HepG2 (cell line): Measurements from ENCODE around the gene MTA1. TPM values are rescaled to one million over a fixed set of nuclear protein-coding genes. Genes with fewer than 3 reads are reported as not detected.

Experiments
- AGO2 ChIP-seq: fragments of 200-400 bp; formaldehyde crosslinking; optimal IDR thresholded peaks from 2 replicates; pipeline ENCODE3; 2017; ENCODE audit warnings: mild to moderate bottlenecking, low read depth, low read length, moderate library complexity
- FOXM1 ChIP-seq: sonication (generic); formaldehyde crosslinking; IDR thresholded peaks from 2 replicates; pipeline ENCODE4 v1.5.0; 2020; ENCODE audit warnings: missing genetic modification reagents
- GABPA ChIP-seq, 2 experiments: IDR thresholded peaks; 2 replicates each; pipeline ENCODE4 v1.6.1; 2011 to 2016; ENCODE audit warnings: low read depth in 2 of 2, low read length in 1 of 2, missing biosample characterization in 1 of 2, missing genetic modification characterization in 1 of 2
- GATAD1 ChIP-seq: IDR thresholded peaks from 2 replicates; pipeline ENCODE4 v1.6.1; 2016; ENCODE audit warnings: missing genetic modification reagents, missing compliant biosample characterization
- JDP2 ChIP-seq: sonication (generic); formaldehyde crosslinking; IDR thresholded peaks from 2 replicates; pipeline ENCODE4 v1.8.1; 2022; ENCODE audit warnings: missing genetic modification reagents, borderline replicate concordance
- MAFF ChIP-seq: IDR thresholded peaks from 2 replicates; pipeline ENCODE4 v1.6.1; 2011; ENCODE audit warnings: low read depth, low read length, improper control_type of control experiment
- MIER3 ChIP-seq: IDR thresholded peaks from 2 replicates; pipeline ENCODE4 v1.6.1; 2016; ENCODE audit warnings: missing compliant biosample characterization, borderline replicate concordance
- NR3C1 ChIP-seq: sonication (generic); formaldehyde crosslinking; IDR thresholded peaks from 2 replicates; pipeline ENCODE4 v1.4.0; 2020; ENCODE audit warnings: missing genetic modification reagents
- SALL2 ChIP-seq: sonication (generic); formaldehyde crosslinking; IDR thresholded peaks from 2 replicates; pipeline ENCODE4 v1.8.1; 2023; ENCODE audit warnings: mild to moderate bottlenecking, missing genetic modification reagents, inconsistent platforms
- SOX5 ChIP-seq: IDR thresholded peaks from 2 replicates; pipeline ENCODE4 v1.6.1; 2016; ENCODE audit warnings: borderline replicate concordance
- TOPORS ChIP-seq: sonication (generic); formaldehyde crosslinking; IDR thresholded peaks from 2 replicates; pipeline ENCODE4 v1.8.0; 2023; ENCODE audit warnings: mild to moderate bottlenecking, missing genetic modification reagents
- ZBTB20 ChIP-seq: sonication (generic); formaldehyde crosslinking; IDR thresholded peaks from 2 replicates; pipeline ENCODE4 v1.8.1; 2023; ENCODE audit warnings: missing genetic modification reagents, low read depth, mild to moderate bottlenecking, borderline replicate concordance
- ZBTB42 ChIP-seq: sonication (generic); formaldehyde crosslinking; IDR thresholded peaks from 2 replicates; pipeline ENCODE4 v1.5.0; 2020; ENCODE audit warnings: mild to moderate bottlenecking, missing genetic modification reagents
- ZFP82 ChIP-seq: sonication (generic); formaldehyde crosslinking; IDR thresholded peaks from 2 replicates; pipeline ENCODE4 v1.5.1; 2020; ENCODE audit warnings: mild to moderate bottlenecking, missing genetic modification reagents, borderline replicate concordance
- ZMYM2 ChIP-seq: sonication (generic); formaldehyde crosslinking; IDR thresholded peaks from 2 replicates; pipeline ENCODE4 v1.8.0; 2022; ENCODE audit warnings: mild to moderate bottlenecking, missing genetic modification reagents
- ZNF350 ChIP-seq: sonication (generic); formaldehyde crosslinking; IDR thresholded peaks from 2 replicates; pipeline ENCODE4 v1.4.0; 2020; ENCODE audit warnings: mild to moderate bottlenecking, low read depth, missing genetic modification reagents, borderline replicate concordance
- ZNF724P ChIP-seq: sonication (generic); formaldehyde crosslinking; IDR thresholded peaks from 2 replicates; pipeline ENCODE4 v1.8.0; 2022; ENCODE audit warnings: missing genetic modification reagents, borderline replicate concordance
- ZNF781 ChIP-seq: sonication (generic); formaldehyde crosslinking; IDR thresholded peaks from 2 replicates; pipeline ENCODE4 v1.5.1; 2020; ENCODE audit warnings: borderline replicate concordance, mild to moderate bottlenecking, missing genetic modification reagents; ENCODE audit errors: not compliant biosample characterization
- ZSCAN22 ChIP-seq: sonication (generic); formaldehyde crosslinking; IDR thresholded peaks from 2 replicates; pipeline ENCODE4 v1.4.0; 2020; ENCODE audit warnings: mild to moderate bottlenecking, missing genetic modification reagents
- polyA plus RNA-seq, 8 experiments: library from polyadenylated mRNA; depleted of rRNA in 3 of 8; stranded (reverse) in 7 of 8; unstranded in 1 of 8; fragments of >200 nt; fragmentation: Illumina TruSeq in 4 of 8; extraction: Trizol in 4 of 8; gene quantifications; 2 replicates each; pipeline versions ENCODE4 v1.2.1 to v1.2.3, GENCODE V29; 2011 to 2016; ENCODE audit warnings: low read depth in 4 of 8, missing spikeins in 1 of 8, mixed read lengths in 1 of 8; ENCODE audit not compliant: insufficient read depth in 1 of 8
- total RNA-seq, 5 experiments: library from RNA; depleted of rRNA; stranded (reverse); fragments of >200 nt; fragmentation: Illumina TruSeq; extraction: Trizol; gene quantifications; 2 replicates each; pipeline ENCODE4 v1.2.3, GENCODE V29; 2016; ENCODE audit warnings: low read depth in 1 of 5
- TF ChIP-seq, protein P1 (sequence below): sonication (generic); formaldehyde crosslinking; IDR thresholded peaks from 2 replicates; pipeline ENCODE4 v1.4.0; 2020; ENCODE audit warnings: missing genetic modification reagents
- TF ChIP-seq, protein P2 (sequence below): sonication (generic); formaldehyde crosslinking; IDR thresholded peaks from 2 replicates; pipeline ENCODE4 v1.4.0; 2020; ENCODE audit warnings: low read depth, missing genetic modification reagents

MTA1 gene
- total and polyA plus RNA-seq, 2 of the 13 experiments (the other 11 are each of a cell fraction or from before 2014, with no cell fraction given): 35.2 to 85.8 TPM

DNA sequence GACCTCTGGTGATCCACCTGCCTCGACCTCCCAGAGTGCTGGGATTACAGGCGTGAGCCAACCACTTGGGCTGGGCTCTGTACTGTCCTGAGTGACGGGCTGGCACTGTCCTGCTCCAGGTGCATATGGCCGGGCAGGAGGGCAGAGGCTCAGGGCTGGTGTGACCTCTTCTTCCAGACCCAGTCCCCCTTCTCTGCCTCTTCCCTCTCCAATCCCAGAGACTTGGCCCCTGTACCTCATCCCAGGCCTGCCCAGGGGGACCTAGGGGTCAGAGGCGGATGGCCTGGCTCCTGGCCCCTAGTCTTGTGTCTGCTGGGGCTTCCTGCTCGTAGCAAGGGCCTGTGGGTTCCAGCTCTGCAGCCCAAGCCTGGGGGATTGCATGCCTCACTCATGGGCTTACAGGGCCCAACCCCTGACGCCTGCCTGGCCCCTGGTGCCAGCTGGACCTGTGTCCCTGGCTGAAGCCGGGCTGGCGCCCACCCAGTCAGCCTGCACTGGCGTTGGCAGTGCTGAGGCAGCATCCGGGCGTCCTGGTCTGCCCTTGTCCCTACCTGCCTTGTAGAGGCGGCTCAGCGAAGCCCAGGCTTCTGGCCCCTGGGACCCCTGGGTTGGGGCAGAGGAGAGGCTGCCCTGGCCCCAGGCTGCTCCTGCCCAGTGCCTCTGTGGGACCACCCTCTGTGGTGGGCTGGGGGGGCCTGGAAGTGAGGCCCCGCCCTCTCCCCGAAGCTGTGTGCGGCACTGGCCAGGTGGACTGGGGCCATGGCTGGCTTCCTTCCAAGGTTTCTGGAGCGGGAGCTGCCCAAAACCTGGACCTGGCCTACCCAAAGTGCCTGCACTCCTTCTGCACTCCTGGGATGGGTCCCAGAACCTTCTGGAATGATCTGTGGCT, 75.7 kb downstream of the MTA1 start (continued):
- TF ChIP-seq, protein P1, sequence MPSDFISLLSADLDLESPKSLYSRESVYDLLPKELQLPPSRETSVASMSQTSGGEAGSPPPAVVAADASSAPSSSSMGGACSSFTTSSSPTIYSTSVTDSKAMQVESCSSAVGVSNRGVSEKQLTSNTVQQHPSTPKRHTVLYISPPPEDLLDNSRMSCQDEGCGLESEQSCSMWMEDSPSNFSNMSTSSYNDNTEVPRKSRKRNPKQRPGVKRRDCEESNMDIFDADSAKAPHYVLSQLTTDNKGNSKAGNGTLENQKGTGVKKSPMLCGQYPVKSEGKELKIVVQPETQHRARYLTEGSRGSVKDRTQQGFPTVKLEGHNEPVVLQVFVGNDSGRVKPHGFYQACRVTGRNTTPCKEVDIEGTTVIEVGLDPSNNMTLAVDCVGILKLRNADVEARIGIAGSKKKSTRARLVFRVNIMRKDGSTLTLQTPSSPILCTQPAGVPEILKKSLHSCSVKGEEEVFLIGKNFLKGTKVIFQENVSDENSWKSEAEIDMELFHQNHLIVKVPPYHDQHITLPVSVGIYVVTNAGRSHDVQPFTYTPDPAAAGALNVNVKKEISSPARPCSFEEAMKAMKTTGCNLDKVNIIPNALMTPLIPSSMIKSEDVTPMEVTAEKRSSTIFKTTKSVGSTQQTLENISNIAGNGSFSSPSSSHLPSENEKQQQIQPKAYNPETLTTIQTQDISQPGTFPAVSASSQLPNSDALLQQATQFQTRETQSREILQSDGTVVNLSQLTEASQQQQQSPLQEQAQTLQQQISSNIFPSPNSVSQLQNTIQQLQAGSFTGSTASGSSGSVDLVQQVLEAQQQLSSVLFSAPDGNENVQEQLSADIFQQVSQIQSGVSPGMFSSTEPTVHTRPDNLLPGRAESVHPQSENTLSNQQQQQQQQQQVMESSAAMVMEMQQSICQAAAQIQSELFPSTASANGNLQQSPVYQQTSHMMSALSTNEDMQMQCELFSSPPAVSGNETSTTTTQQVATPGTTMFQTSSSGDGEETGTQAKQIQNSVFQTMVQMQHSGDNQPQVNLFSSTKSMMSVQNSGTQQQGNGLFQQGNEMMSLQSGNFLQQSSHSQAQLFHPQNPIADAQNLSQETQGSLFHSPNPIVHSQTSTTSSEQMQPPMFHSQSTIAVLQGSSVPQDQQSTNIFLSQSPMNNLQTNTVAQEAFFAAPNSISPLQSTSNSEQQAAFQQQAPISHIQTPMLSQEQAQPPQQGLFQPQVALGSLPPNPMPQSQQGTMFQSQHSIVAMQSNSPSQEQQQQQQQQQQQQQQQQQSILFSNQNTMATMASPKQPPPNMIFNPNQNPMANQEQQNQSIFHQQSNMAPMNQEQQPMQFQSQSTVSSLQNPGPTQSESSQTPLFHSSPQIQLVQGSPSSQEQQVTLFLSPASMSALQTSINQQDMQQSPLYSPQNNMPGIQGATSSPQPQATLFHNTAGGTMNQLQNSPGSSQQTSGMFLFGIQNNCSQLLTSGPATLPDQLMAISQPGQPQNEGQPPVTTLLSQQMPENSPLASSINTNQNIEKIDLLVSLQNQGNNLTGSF: peak; percentile 65; the same call in 1 of the 2 replicates
- TF ChIP-seq TOPORS (CRISPR knock-in tag): no peak
- no peak for TF ChIP-seq ZFP82 (CRISPR knock-in tag)
- no peak for TF ChIP-seq SOX5 (CRISPR knock-in tag)
- no peak for TF ChIP-seq FOXM1 (CRISPR knock-in tag)
- TF ChIP-seq ZBTB42: no peak
- TF ChIP-seq ZNF724P (CRISPR knock-in tag): no peak
- TF ChIP-seq, protein P2, sequence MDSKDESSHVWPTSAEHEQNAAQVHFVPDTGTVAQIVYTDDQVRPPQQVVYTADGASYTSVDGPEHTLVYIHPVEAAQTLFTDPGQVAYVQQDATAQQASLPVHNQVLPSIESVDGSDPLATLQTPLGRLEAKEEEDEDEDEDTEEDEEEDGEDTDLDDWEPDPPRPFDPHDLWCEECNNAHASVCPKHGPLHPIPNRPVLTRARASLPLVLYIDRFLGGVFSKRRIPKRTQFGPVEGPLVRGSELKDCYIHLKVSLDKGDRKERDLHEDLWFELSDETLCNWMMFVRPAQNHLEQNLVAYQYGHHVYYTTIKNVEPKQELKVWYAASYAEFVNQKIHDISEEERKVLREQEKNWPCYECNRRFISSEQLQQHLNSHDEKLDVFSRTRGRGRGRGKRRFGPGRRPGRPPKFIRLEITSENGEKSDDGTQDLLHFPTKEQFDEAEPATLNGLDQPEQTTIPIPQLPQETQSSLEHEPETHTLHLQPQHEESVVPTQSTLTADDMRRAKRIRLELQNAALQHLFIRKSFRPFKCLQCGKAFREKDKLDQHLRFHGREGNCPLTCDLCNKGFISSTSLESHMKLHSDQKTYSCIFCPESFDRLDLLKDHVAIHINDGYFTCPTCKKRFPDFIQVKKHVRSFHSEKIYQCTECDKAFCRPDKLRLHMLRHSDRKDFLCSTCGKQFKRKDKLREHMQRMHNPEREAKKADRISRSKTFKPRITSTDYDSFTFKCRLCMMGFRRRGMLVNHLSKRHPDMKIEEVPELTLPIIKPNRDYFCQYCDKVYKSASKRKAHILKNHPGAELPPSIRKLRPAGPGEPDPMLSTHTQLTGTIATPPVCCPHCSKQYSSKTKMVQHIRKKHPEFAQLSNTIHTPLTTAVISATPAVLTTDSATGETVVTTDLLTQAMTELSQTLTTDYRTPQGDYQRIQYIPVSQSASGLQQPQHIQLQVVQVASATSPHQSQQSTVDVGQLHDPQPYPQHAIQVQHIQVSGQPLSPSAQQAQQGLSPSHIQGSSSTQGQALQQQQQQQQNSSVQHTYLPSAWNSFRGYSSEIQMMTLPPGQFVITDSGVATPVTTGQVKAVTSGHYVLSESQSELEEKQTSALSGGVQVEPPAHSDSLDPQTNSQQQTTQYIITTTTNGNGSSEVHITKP (CRISPR knock-in tag): no peak
- no peak for TF ChIP-seq ZSCAN22 (CRISPR knock-in tag)
- no peak for TF ChIP-seq SALL2 (CRISPR knock-in tag)
- peak; percentile 55; the same call in 1 of the 2 replicates for TF ChIP-seq ZBTB20 (CRISPR knock-in tag)
- TF ChIP-seq MIER3 (CRISPR knock-in tag): 0 out of 2 replicates have a peak, but pooled peaks have one; percentile 3
- peak; percentile 83 for TF ChIP-seq AGO2
- TF ChIP-seq ZNF781 (CRISPR knock-in tag): peak; percentile 59
- no peak for TF ChIP-seq JDP2
- 0 out of 2 replicates have a peak, but pooled peaks have one; percentile 3 for TF ChIP-seq ZNF350 (CRISPR knock-in tag)
- no peak for TF ChIP-seq NR3C1
- TF ChIP-seq GATAD1 (CRISPR knock-in tag): 0 out of 2 replicates have a peak, but pooled peaks have one; percentile 2
- no peak for TF ChIP-seq GABPA (IDR thresholded peaks at IDR 0.05; ENCODE audit: low read depth, low read length)
- TF ChIP-seq GABPA (CRISPR knock-in tag; IDR thresholded peaks at IDR 0.05; ENCODE audit: low read depth): no peak
- no peak for TF ChIP-seq ZMYM2 (CRISPR knock-in tag)
- peak; percentile 2; the same call in 1 of the 2 replicates for TF ChIP-seq MAFF
